GM04503 (cell line): Measurements from ENCODE around the gene POTEF.
"Not testable (repeated sequence)": the region's sequence is repeated elsewhere in the genome, so short reads cannot be mapped to it uniquely, and the experiment has no call there.

Experiments
- DNase-seq: peaks from one replicate; pipeline ENCODE4 v3.0.0-alpha.2; 2012; ENCODE audit warnings: low read depth

POTEF gene

GRCh38 chr2:130152816-130153595 lies 24.0 kb upstream of the POTEF start:
- DNase-seq, result no peak

GRCh38 chr2:130152136-130152815 lies 23.3 kb upstream of the POTEF start:
- not testable (repeated sequence) for DNase-seq

GRCh38 chr2:130151145-130151512 lies 22.1 kb upstream of the POTEF start:
- DNase-seq, result not testable (repeated sequence)

GRCh38 chr2:130150181-130151144 lies 21.4 kb upstream of the POTEF start:
- DNase-seq, result no peak

- not testable (repeated sequence) for DNase-seq
Observed at GRCh38 chr2:130148515-130148914, 19.5 kb upstream of the POTEF start.

- DNase-seq, result not testable (repeated sequence)
Observed at GRCh38 chr2:130145006-130145414, 16.0 kb upstream of the POTEF start, which contains the start of gene CCDC74B. TSS of gene CCDC74B (minus strand) at chr2:130145112. CDS start at chr2:130144996, 116 bp downstream.

GRCh38 chr2:130143266-130144039 lies 14.4 kb upstream of the POTEF start:
- DNase-seq, result not testable (repeated sequence)

- not testable (repeated sequence) for DNase-seq
Observed at GRCh38 chr2:130142396-130143265, 13.6 kb upstream of the POTEF start.

- not testable (repeated sequence) for DNase-seq
Observed at GRCh38 chr2:130141645-130142370, 12.8 kb upstream of the POTEF start.

- DNase-seq, result not testable (repeated sequence)
Observed at GRCh38 chr2:130141002-130141401, 12.0 kb upstream of the POTEF start.

GRCh38 chr2:130140516-130140915 lies 11.5 kb upstream of the POTEF start:
- not testable (repeated sequence) for DNase-seq

GRCh38 chr2:130139331-130140280 lies 10.6 kb upstream of the POTEF start:
- not testable (repeated sequence) for DNase-seq

- not testable (repeated sequence) for DNase-seq
Observed at GRCh38 chr2:130138841-130139251, 9.8 kb upstream of the POTEF start.

- not testable (repeated sequence) for DNase-seq
Observed at GRCh38 chr2:130138326-130138725, 9.3 kb upstream of the POTEF start.

- not testable (repeated sequence) for DNase-seq
Observed at GRCh38 chr2:130137118-130137517, 8.1 kb upstream of the POTEF start.

- DNase-seq, result not testable (repeated sequence)
Observed at GRCh38 chr2:130136546-130136945, 7.5 kb upstream of the POTEF start.

- DNase-seq, result no peak
Observed at GRCh38 chr2:130135692-130136541, 6.9 kb upstream of the POTEF start.
